IPS-18a (cell line): Measurements from ENCODE around the gene TIMP2.

ENCODE experiments used
- H3K27ac ChIP-seq: one replicate; pipeline ENCODE4 v1.5.1; 2013; ENCODE audit warnings: low read length
- H3K27me3 ChIP-seq: one replicate; pipeline ENCODE4 v1.6.1; 2013; ENCODE audit warnings: mild to moderate bottlenecking, low read length; ENCODE audit not compliant: control insufficient read depth, insufficient read depth
- H3K36me3 ChIP-seq: one replicate; pipeline ENCODE4 v1.6.1; 2013; ENCODE audit warnings: low read depth, low read length; ENCODE audit not compliant: control insufficient read depth
- H3K4me1 ChIP-seq: one replicate; pipeline ENCODE4 v1.6.1; 2013; ENCODE audit warnings: low read depth, low read length; ENCODE audit not compliant: control insufficient read depth
- H3K4me3 ChIP-seq: one replicate; pipeline ENCODE4 v1.5.1; 2013; ENCODE audit warnings: low read length
- H3K9ac ChIP-seq: one replicate; pipeline ENCODE4 v1.6.1; 2013; ENCODE audit warnings: mild to moderate bottlenecking, low read length, moderate library complexity
- H3K9me3 ChIP-seq: one replicate; pipeline ENCODE4 v1.6.1; 2013; ENCODE audit warnings: low read depth, low read length; ENCODE audit not compliant: control insufficient read depth

The TIMP2 gene

DNA sequence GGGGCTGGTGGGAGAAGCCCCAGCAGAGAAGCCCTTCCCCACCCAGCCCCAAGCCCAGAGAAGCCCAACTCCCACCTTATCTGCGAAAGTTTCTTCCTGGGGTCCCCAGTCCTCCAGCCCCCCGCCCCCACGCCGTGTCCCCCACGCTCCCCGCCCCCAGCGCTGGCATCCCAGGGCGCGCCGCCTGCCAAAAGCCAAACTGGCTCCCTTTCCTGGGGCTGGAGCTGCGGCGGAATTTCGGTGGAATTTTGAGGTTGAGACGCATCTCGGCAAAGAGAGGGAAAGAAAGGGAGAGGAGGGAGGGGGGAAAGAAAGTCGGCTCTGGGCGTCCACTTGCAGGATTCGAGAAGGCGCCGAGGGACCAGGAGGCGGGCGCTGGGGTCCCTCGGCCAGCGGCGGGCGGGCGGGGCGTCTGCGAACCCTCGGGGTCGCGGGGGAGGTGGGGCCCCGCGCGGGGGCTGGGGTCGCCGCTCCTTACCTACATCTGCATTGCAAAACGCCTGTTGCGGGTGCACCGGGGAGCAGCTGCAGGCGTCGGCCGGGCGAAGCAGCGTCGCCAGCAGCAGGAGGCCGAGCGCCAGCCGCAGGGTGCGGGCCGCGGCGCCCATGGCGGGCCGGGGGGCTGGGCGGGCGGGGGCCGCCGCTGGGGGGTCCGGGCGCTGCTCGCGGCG lies 571 bp downstream of the TIMP2 start:
- peaks cover 4% of the 10 kb centered on the region for H3K4me1 ChIP-seq
- H3K27me3 ChIP-seq: no peaks in the 10 kb centered on the region
- H3K27ac ChIP-seq: no peak overlapping the region
- no peaks in the 10 kb centered on the region for H3K36me3 ChIP-seq
- H3K9me3 ChIP-seq: no peaks in the 10 kb centered on the region
- H3K9ac ChIP-seq: peak overlapping the region; percentile 58
- H3K4me3 ChIP-seq: peak overlapping the region; percentile 70

- no peaks in the 10 kb centered on the region for H3K36me3 ChIP-seq
- H3K27me3 ChIP-seq: no peaks in the 10 kb centered on the region
- no peaks in the 10 kb centered on the region for H3K9me3 ChIP-seq
- H3K4me1 ChIP-seq: peaks cover 4% of the 10 kb centered on the region
- H3K4me3 ChIP-seq: peak overlapping the region; percentile 70
- H3K27ac ChIP-seq: no peak overlapping the region
- H3K9ac ChIP-seq: peak overlapping the region; percentile 58
These were observed 1.3 kb downstream of the TIMP2 start for GRCh38 chr17:78923660-78924453.

- Histone ChIP-seq H3K4me3 (peak overlapping the region; percentile 70), H3K4me1 (peaks cover 4% of the 10 kb centered on the region), H3K27me3 (no peaks in the 10 kb centered on the region), H3K36me3 (no peaks in the 10 kb centered on the region), H3K9ac (no peak overlapping the region), H3K9me3 (no peaks in the 10 kb centered on the region), H3K27ac (no peak overlapping the region)
These were observed 2.2 kb downstream of the TIMP2 start for GRCh38 chr17:78922816-78923498.

DNA sequence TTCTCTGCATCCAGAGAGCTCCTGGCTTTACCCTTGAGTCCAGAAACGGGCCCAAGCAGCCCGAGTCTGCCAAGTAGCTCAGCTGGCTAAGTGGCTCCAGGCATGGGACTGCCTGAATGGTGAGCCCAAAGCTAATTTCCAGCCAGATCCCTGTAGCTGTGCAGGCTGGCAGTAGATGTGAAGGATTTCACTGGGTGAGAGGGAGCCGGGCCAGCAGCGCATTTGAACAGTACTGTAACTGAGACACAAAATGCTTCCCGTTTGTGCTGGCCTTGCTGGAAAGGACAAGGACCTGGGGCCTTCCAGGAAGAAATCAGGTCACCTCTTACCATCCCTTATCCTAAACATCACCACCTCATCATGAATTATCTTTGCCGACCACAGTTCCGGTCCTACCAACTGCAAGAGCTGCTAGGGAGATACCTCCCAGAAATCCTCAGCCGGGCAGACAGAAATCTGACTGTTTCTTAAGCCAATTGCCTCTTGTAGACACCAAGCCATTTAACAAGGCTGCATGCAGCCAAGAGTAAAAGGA lies 3.7 kb downstream of the TIMP2 start:
- Histone ChIP-seq H3K9me3 (no peaks in the 10 kb centered on the region), H3K9ac (no peak overlapping the region), H3K4me3 (no peak overlapping the region), H3K27me3 (no peaks in the 10 kb centered on the region), H3K4me1 (peaks cover 4% of the 10 kb centered on the region), H3K36me3 (no peaks in the 10 kb centered on the region), H3K27ac (no peak overlapping the region)

GRCh38 chr17:78920528-78920927 lies 4.7 kb downstream of the TIMP2 start:
- H3K4me1 ChIP-seq: peaks cover 4% of the 10 kb centered on the region
- no peak overlapping the region for H3K27ac ChIP-seq

GRCh38 chr17:78919861-78920450 lies 5.2 kb downstream of the TIMP2 start:
- Histone ChIP-seq H3K36me3 (no peaks in the 10 kb centered on the region), H3K9ac (no peak overlapping the region), H3K9me3 (no peaks in the 10 kb centered on the region), H3K27ac (no peak overlapping the region), H3K27me3 (no peaks in the 10 kb centered on the region), H3K4me1 (peaks cover 4% of the 10 kb centered on the region), H3K4me3 (no peak overlapping the region)

More at GRCh38 chr17:78920528-78920927, 4.7 kb downstream of the TIMP2 start:
- Histone ChIP-seq H3K9ac (no peak overlapping the region), H3K36me3 (no peaks in the 10 kb centered on the region), H3K4me3 (no peak overlapping the region), H3K27me3 (no peaks in the 10 kb centered on the region), H3K9me3 (no peaks in the 10 kb centered on the region)

DNA sequence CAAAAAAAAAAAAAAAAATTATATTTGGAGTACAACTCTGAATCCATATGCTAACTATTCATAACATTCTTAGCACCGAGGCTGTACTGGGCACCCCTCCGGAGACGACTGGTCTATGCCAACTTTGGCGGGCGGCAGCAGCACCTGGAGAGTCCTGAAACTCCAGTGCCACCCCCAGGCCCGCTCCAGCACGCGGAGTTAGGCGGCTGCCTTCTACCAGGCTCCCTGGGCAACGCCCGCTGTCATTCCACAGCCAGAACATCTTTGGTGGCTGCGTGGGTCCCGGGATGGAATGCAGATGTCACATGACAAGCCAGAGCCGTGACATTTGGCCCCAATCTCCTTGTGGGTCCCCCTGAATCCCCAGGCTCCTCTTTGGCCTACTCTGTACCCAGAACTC lies 6.2 kb downstream of the TIMP2 start:
- H3K27me3 ChIP-seq: no peaks in the 10 kb centered on the region

GRCh38 chr17:78917451-78918275 lies 7.5 kb downstream of the TIMP2 start:
- no peaks in the 10 kb centered on the region for H3K4me1 ChIP-seq
- no peaks in the 10 kb centered on the region for H3K9me3 ChIP-seq
- no peak overlapping the region for H3K9ac ChIP-seq
- H3K36me3 ChIP-seq: no peaks in the 10 kb centered on the region
- H3K27ac ChIP-seq: no peak overlapping the region
- H3K4me3 ChIP-seq: no peak overlapping the region
- H3K27me3 ChIP-seq: no peaks in the 10 kb centered on the region

More for the DNA sequence above, 6.2 kb downstream of the TIMP2 start:
- no peak overlapping the region for H3K4me3 ChIP-seq
- H3K27ac ChIP-seq: no peak overlapping the region
- H3K9ac ChIP-seq: no peak overlapping the region
- no peaks in the 10 kb centered on the region for H3K36me3 ChIP-seq
- peaks cover 4% of the 10 kb centered on the region for H3K4me1 ChIP-seq
- no peaks in the 10 kb centered on the region for H3K9me3 ChIP-seq

DNA sequence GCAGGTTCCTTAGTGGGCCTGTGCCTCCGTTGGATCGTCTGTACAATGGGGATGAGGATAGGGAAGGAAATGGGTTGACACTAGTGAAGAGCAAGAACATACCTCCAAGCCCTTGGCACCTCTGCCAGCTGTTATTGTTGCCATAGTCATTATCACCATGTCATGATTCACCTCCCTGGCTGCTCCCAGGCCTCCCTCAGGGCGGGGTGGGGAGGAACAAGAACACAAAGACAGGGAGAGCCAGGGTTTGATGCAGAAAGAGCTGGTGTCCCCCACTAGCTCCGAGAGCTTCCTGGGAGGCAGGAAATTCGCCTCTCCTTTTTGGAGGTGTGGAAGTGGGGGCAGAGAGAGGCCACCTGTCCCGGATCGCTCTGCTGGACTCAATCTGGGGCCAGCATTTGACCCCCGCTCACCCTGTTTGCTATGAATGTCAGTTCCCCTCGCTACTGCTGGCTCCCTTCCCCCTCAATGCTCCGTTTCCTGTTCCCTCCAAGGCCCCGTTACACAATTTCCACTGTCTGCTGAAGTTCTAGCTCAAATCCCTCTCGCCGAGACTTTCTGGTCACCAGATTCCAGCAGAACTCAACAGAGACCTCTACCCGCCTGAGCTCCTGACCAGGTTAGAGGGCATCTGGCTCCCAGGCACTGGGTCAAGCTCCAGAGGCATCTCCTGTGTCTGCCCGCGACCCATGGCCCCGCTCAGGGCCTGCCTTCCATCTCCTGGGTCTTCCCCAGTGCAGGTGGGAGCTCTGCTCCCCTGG lies 9.1 kb downstream of the TIMP2 start:
- Histone ChIP-seq H3K36me3 (no peaks in the 10 kb centered on the region), H3K27me3 (no peaks in the 10 kb centered on the region), H3K27ac (no peak overlapping the region), H3K9me3 (no peaks in the 10 kb centered on the region), H3K9ac (no peak overlapping the region), H3K4me1 (no peaks in the 10 kb centered on the region), H3K4me3 (no peak overlapping the region)

- H3K27me3 ChIP-seq: no peaks in the 10 kb centered on the region
- H3K4me3 ChIP-seq: no peak overlapping the region
- no peaks in the 10 kb centered on the region for H3K9me3 ChIP-seq
- no peak overlapping the region for H3K9ac ChIP-seq
- no peaks in the 10 kb centered on the region for H3K36me3 ChIP-seq
- H3K27ac ChIP-seq: no peak overlapping the region
- H3K4me1 ChIP-seq: peaks cover 3% of the 10 kb centered on the region
These were observed 12.1 kb downstream of the TIMP2 start for GRCh38 chr17:78913115-78913514.
